GM12892 (cell line): ENCODE results near the gene BCO2.
"Not testable (repeated sequence)": the region's sequence is repeated elsewhere in the genome, so short reads cannot be mapped to it uniquely, and the experiment has no call there.

Experiments used
- DNase-seq: peaks from one replicate; pipeline ENCODE4 v3.0.0; 2011; ENCODE audit not compliant: insufficient read length
- FAIRE-seq: peaks from 2 replicates; lab custom pipeline; 2011; peaks lifted over from hg19 to GRCh38; lab: Jason Lieb, UNC
- POLR2A ChIP-seq: IDR thresholded peaks from 2 replicates; pipeline ENCODE4 v1.6.1; 2011; ENCODE audit warnings: low read depth, low read length, control low read depth
- POLR2AphosphoS5 ChIP-seq: IDR thresholded peaks from 2 replicates; pipeline ENCODE4 v1.6.1; 2011; ENCODE audit warnings: low read depth, low read length, control low read depth
- TAF1 ChIP-seq: IDR thresholded peaks from 2 replicates; pipeline ENCODE4 v1.6.1; 2011; ENCODE audit warnings: low read depth, mild to moderate bottlenecking, control low read depth, low read length, borderline replicate concordance

BCO2 gene

GRCh38 chr11:112167145-112167544, 8.2 kb upstream of the BCO2 start, which contains the start of gene TEX12:
Gene TEX12, plus strand, starts transcription at chr11:112167372. Its CDS starts 1,897 bp downstream, at chr11:112169269.
- no peak for FAIRE-seq

GRCh38 chr11:112172362-112172994, 2.8 kb upstream of the BCO2 start:
- no peak for TF ChIP-seq TAF1
- no peak for TF ChIP-seq POLR2A
- TF ChIP-seq POLR2AphosphoS5, result no peak
- DNase-seq, result no peak
- no peak for FAIRE-seq

More at GRCh38 chr11:112167145-112167544, 8.2 kb upstream of the BCO2 start, which contains the start of gene TEX12:
- no peak for TF ChIP-seq TAF1
- no peak for TF ChIP-seq POLR2A
- no peak for TF ChIP-seq POLR2AphosphoS5
- no peak for DNase-seq

DNA sequence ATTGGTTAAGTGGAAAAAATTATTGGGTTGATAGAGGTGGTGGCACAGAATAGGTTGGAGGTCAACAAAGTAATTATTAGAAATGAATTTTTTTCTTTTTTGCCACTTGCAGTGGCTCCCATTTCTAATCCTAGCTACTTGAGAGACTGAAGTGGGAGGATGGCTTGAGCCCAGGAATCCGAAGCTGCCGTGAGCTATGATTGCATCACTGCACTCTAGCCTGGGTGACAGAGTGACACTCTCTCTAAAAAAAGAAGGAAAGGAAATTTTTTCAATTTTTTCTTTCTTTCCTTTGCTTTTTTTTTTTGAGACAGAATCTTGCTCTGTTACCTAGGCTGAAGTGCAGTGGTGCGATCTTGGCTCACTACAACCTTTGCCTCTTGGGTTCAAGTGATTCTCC, 2.2 kb upstream of the BCO2 start:
- FAIRE-seq (no peak), DNase-seq (no peak)
- no peak for TF ChIP-seq POLR2A
- TF ChIP-seq TAF1, result no peak
- TF ChIP-seq POLR2AphosphoS5, result no peak

- TF ChIP-seq POLR2A (no peak), POLR2AphosphoS5 (no peak), TAF1 (no peak)
- DNase-seq (no peak), FAIRE-seq (no peak)
These were observed 264 bp downstream of the BCO2 start for GRCh38 chr11:112175599-112175952.

DNA sequence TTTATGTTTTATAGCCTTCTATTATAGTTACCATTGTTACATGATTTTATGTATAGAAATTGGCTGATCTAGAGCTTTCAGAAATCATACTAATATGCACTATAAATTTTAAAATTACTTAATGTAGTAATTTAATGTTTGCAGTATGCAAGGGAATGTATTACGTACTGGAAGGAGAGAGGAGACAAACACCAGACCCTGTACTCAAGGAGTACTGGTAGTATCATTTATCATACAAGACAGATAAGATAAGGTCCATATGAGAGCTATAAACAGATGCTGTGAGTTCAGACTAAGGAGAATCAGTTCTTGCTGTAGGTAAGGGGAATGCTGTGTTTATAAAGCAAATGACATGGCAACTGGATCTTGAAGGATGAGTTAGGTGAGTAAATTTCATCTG, 765 bp downstream of the BCO2 start:
- TF ChIP-seq POLR2A (no peak), TAF1 (no peak), POLR2AphosphoS5 (no peak)
- FAIRE-seq (no peak), DNase-seq (no peak)

DNA sequence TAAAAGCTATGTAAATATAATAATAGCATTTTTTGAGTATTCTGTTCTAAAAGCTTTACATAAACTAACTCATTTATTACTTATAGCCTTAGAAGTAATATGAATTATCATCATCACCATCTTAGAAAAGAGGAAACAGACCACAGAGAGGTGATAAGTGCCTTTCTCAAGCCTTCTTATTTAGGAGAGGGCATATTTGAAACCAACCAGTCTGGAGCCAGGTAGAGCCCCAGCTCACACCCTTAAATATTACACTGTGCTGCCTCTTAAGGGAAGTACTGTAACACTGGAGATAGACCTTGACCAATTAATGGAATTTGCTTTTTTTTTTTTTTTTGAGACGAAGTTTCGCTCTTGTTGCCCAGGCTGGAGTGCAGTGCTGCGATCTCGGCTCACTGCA, 2.3 kb downstream of the BCO2 start:
- no peak for TF ChIP-seq POLR2A
- no peak for TF ChIP-seq POLR2AphosphoS5
- TF ChIP-seq TAF1, result no peak
- no peak for FAIRE-seq
- DNase-seq, result no peak

- DNase-seq (no peak), FAIRE-seq (no peak)
- TF ChIP-seq TAF1 (no peak), POLR2A (no peak), POLR2AphosphoS5 (no peak)
These were observed 3.1 kb downstream of the BCO2 start for GRCh38 chr11:112178428-112178827.

- FAIRE-seq (no peak), DNase-seq (no peak)
- TF ChIP-seq TAF1, result no peak
- TF ChIP-seq POLR2AphosphoS5, result no peak
- TF ChIP-seq POLR2A, result no peak
These were observed 3.6 kb downstream of the BCO2 start for GRCh38 chr11:112178936-112179335.

GRCh38 chr11:112179601-112180000, 4.3 kb downstream of the BCO2 start:
- DNase-seq (no peak), FAIRE-seq (peak; percentile 51)
- TF ChIP-seq TAF1 (no peak), POLR2A (no peak), POLR2AphosphoS5 (no peak)

DNA sequence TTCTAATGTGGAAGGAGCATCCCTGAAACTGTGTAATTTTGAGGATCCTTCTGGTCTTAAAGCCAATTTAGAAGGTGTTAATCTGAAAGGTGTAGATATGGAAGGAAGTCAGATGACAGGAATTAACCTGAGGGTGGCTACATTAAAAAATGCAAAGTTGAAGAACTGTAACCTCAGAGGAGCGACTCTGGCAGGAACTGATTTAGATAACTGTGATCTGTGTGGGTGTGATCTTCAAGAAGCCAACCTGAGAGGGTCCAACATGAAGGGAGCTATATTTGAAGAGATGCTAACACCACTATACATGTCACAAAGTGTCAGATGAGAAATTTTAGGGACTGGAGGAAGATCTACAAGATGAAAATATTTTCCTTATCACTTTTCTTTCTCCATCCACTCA, 7.6 kb downstream of the BCO2 start:
- no peak for TF ChIP-seq POLR2A
- no peak for TF ChIP-seq TAF1
- TF ChIP-seq POLR2AphosphoS5, result no peak
- DNase-seq (no peak), FAIRE-seq (no peak)

- DNase-seq, result no peak
- no peak for FAIRE-seq
- no peak for TF ChIP-seq POLR2A
These were observed 10.6 kb downstream of the BCO2 start for GRCh38 chr11:112185883-112186282.

- DNase-seq, result no peak
- no peak for FAIRE-seq
- TF ChIP-seq TAF1, result no peak
- TF ChIP-seq POLR2AphosphoS5, result no peak
- TF ChIP-seq POLR2A, result no peak
These were observed 11.0 kb downstream of the BCO2 start for GRCh38 chr11:112186304-112186703.

DNA sequence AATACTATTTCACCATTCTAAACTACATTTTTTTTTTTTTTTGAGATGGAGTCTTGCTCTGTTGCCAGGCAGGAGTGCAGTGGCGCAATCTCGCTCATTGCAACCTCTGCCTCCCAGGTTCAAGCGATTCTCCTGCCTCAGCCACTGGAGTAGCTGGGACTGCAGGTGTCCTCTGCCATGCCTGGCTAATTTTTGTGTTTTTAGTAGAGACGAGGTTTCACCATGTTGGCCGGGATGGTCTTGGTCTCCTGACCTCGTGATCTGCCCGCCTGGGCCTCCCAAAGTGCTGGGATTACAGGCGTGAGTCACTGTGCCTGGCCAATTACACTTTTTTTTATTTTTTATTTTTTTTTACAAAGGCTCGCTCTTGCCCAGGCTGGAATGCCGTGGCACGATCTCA, 19.8 kb downstream of the BCO2 start:
- not testable (repeated sequence) for FAIRE-seq, DNase-seq
